Colonic mucosa (tissue), 4 donors: ENCODE measurements around the gene COL18A1. TPM values are rescaled to one million over a fixed set of nuclear protein-coding genes. Genes with fewer than 3 reads are reported as not detected.

Experiments used
- DNase-seq: peaks from one replicate; pipeline ENCODE4 v3.0.0-alpha.2; 2020
- H3K27ac ChIP-seq: fragments of 200-600 bp; one replicate; pipeline ENCODE4 v1.8.0; 2021
- H3K27me3 ChIP-seq: fragments of 200-600 bp; one replicate; pipeline ENCODE4 v1.8.0; 2021
- H3K36me3 ChIP-seq: fragments of 200-600 bp; one replicate; pipeline ENCODE4 v1.8.0; 2021
- H3K4me1 ChIP-seq: fragments of 200-600 bp; one replicate; pipeline ENCODE4 v1.8.0; 2021; ENCODE audit warnings: mild to moderate bottlenecking
- H3K4me3 ChIP-seq: fragments of 200-600 bp; one replicate; pipeline ENCODE4 v1.8.0; 2021
- H3K9ac ChIP-seq, 2 donors: one replicate each; pipeline ENCODE4 v1.7.0; 2013; ENCODE audit warnings: control low read depth in 2 of 2, low read depth in 2 of 2, low read length in 2 of 2
- H3K9me3 ChIP-seq: fragments of 200-600 bp; one replicate; pipeline ENCODE4 v1.8.0; 2021
- CTCF ChIP-seq: fragments of 200-600 bp; IDR thresholded peaks from one replicate; pipeline ENCODE4 v1.8.0; 2022; ENCODE audit warnings: antibody characterized with exemption, mild to moderate bottlenecking
- intact Hi-C: fragments of 100-400 bp; cut with DNase I; formaldehyde crosslinking; loops from one replicate; pipeline ENCODE4 v1.14.1; 2022
- total RNA-seq, 2 donors: library from RNA; stranded (reverse); fragmentation: NEBNext Ultra II Directional in 1 of 2; extraction: Animal tissue kit (Norgen Biotek cat#: 25700) in 1 of 2; gene quantifications; one replicate each; pipeline ENCODE4 v1.2.1, GENCODE V29; 2021
- donor health status: healthy.
- donor health status: DM: no; HTN: no; CAD: no.
- donor health status: DM: no; HTN: no; CAD: no.

Gene COL18A1
- total RNA-seq, 2 donors from 2014 or later: 8.4 to 22.3 TPM

GRCh38 chr21:45537111-45537745, 132.3 kb downstream of the COL18A1 start:
- H3K36me3 ChIP-seq: no peaks in the 10 kb centered on the region
- intact Hi-C loops: no loop called here
- no peak overlapping the region for H3K9ac ChIP-seq
- H3K9me3 ChIP-seq: no peaks in the 10 kb centered on the region
- H3K27ac ChIP-seq: no peak overlapping the region
- H3K4me1 ChIP-seq: peaks cover 28% of the 10 kb centered on the region
- no peaks in the 10 kb centered on the region for H3K27me3 ChIP-seq
- H3K4me3 ChIP-seq: no peak overlapping the region
- TF ChIP-seq CTCF: no peak
- DNase-seq: no peak

- no peaks in the 10 kb centered on the region for H3K36me3 ChIP-seq
- no peak overlapping the region for H3K4me3 ChIP-seq
- intact Hi-C loops: no loop called here
- DNase-seq: no peak
- peaks cover 25% of the 10 kb centered on the region for H3K4me1 ChIP-seq
- TF ChIP-seq CTCF: no peak
- no peak overlapping the region for H3K9ac ChIP-seq
- no peak overlapping the region for H3K27ac ChIP-seq
- no peaks in the 10 kb centered on the region for H3K27me3 ChIP-seq
- H3K9me3 ChIP-seq: no peaks in the 10 kb centered on the region
Measured at GRCh38 chr21:45537746-45538291, 132.9 kb downstream of the COL18A1 start.

GRCh38 chr21:45538381-45539045, 133.5 kb downstream of the COL18A1 start:
- H3K27ac ChIP-seq: no peak overlapping the region
- H3K9me3 ChIP-seq: no peaks in the 10 kb centered on the region
- intact Hi-C loops: no loop called here
- peaks cover 19% of the 10 kb centered on the region for H3K4me1 ChIP-seq
- DNase-seq: no peak
- TF ChIP-seq CTCF: no peak
- H3K27me3 ChIP-seq: no peaks in the 10 kb centered on the region
- H3K4me3 ChIP-seq: no peak overlapping the region
- no peaks in the 10 kb centered on the region for H3K36me3 ChIP-seq
- no peak overlapping the region for H3K9ac ChIP-seq

- Histone ChIP-seq H3K4me1 (peaks cover 14% of the 10 kb centered on the region), H3K36me3 (no peaks in the 10 kb centered on the region), H3K27me3 (no peaks in the 10 kb centered on the region), H3K9me3 (no peaks in the 10 kb centered on the region), H3K27ac (no peak overlapping the region), H3K4me3 (no peak overlapping the region), H3K9ac (no peak overlapping the region)
- no peak for TF ChIP-seq CTCF
- peak; percentile 16 for DNase-seq
- intact Hi-C loops: no loop called here
Measured at GRCh38 chr21:45539046-45539795, 134.3 kb downstream of the COL18A1 start.

- H3K27ac ChIP-seq: no peak overlapping the region
- TF ChIP-seq CTCF: no peak
- H3K4me1 ChIP-seq: peaks cover 6% of the 10 kb centered on the region
- no peaks in the 10 kb centered on the region for H3K27me3 ChIP-seq
- no peak overlapping the region for H3K4me3 ChIP-seq
- peak; percentile 17 for DNase-seq
- no peaks in the 10 kb centered on the region for H3K36me3 ChIP-seq
- H3K9me3 ChIP-seq: no peaks in the 10 kb centered on the region
- intact Hi-C loops: no loop called here
- H3K9ac ChIP-seq: peak overlapping the region in 1 of 2 donors; percentile 12
Measured at GRCh38 chr21:45539796-45540600, 135.0 kb downstream of the COL18A1 start.
